GM12891 (cell line): Measurements from ENCODE around the gene NEDD9.

ENCODE experiments used
- DNase-seq: peaks from one replicate; pipeline ENCODE4 v3.0.0; 2011; ENCODE audit warnings: low spot score; ENCODE audit not compliant: insufficient read length
- FAIRE-seq: peaks from 2 replicates; lab custom pipeline; 2011; peaks lifted over from hg19 to GRCh38; lab: Jason Lieb, UNC
- PAX5 ChIP-seq: IDR thresholded peaks from 2 replicates; pipeline ENCODE4 v1.6.1; 2011; ENCODE audit warnings: low read length, moderate library complexity, mild to moderate bottlenecking; ENCODE audit not compliant: insufficient read depth, severe bottlenecking
- POLR2A ChIP-seq: IDR thresholded peaks from 2 replicates; pipeline ENCODE4 v1.6.1; 2011; ENCODE audit warnings: low read depth, low read length, control low read depth
- POLR2AphosphoS5 ChIP-seq: IDR thresholded peaks from 2 replicates; pipeline ENCODE4 v1.6.1; 2011; ENCODE audit warnings: low read depth, low read length, control low read depth
- POU2F2 ChIP-seq: IDR thresholded peaks from 2 replicates; pipeline ENCODE4 v1.6.1; 2011; ENCODE audit warnings: low read depth, mild to moderate bottlenecking, control low read depth, low read length, moderate library complexity
- SPI1 ChIP-seq: IDR thresholded peaks from 2 replicates; pipeline ENCODE4 v1.6.1; 2011; ENCODE audit warnings: low read depth, low read length, control low read depth
- TAF1 ChIP-seq: IDR thresholded peaks from 2 replicates; pipeline ENCODE4 v1.6.1; 2011; ENCODE audit warnings: low read depth, low read length, control low read depth

Gene NEDD9

DNA sequence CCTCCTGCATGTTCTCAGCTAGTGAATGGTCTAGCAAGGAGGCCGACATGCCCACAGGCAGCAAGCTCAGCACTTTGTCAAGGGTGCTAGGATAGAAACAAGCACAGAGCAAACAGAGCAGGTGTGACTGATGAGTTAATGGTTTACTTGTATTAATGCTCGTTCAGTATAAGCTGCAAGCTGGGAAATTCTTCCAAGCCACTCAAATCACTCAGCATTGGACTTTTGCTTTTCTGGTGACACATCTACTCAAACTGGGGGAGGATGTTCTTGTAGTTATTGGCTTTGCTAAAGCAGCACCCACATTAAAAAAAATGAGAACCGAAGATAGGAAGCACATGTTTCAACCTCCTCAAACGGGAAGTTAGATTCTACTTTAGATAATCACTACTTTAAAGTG lies 43.1 kb upstream of the NEDD9 start:
- DNase-seq = peak; percentile 32
- no peak for TF ChIP-seq POLR2AphosphoS5
- TF ChIP-seq SPI1 = peak; percentile 43
- no peak for TF ChIP-seq POU2F2
- no peak for TF ChIP-seq TAF1
- no peak for TF ChIP-seq POLR2A
- no peak for TF ChIP-seq PAX5
- FAIRE-seq = peak; percentile 9

- TF ChIP-seq SPI1 (no peak), POLR2AphosphoS5 (no peak), POLR2A (no peak), PAX5 (no peak), TAF1 (no peak), POU2F2 (no peak)
- FAIRE-seq (no peak), DNase-seq (no peak)
Observed at GRCh38 chr6:11273406-11274065, 41.1 kb upstream of the NEDD9 start.

GRCh38 chr6:11272491-11273192 lies 40.2 kb upstream of the NEDD9 start:
- FAIRE-seq (no peak), DNase-seq (no peak)
- TF ChIP-seq TAF1 (no peak), SPI1 (no peak), POLR2AphosphoS5 (no peak), PAX5 (no peak), POLR2A (no peak), POU2F2 (no peak)

- no peak for FAIRE-seq
- no peak for TF ChIP-seq PAX5
- TF ChIP-seq POLR2A = no peak
- no peak for TF ChIP-seq SPI1
- TF ChIP-seq POU2F2 = no peak
- no peak for DNase-seq
Observed at GRCh38 chr6:11271228-11272020, 39.0 kb upstream of the NEDD9 start.

GRCh38 chr6:11270030-11271027 lies 37.9 kb upstream of the NEDD9 start:
- no peak for DNase-seq
- no peak for FAIRE-seq
- TF ChIP-seq PAX5 (no peak), TAF1 (no peak), POLR2A (no peak), POLR2AphosphoS5 (no peak), POU2F2 (no peak), SPI1 (no peak)

- DNase-seq (no peak), FAIRE-seq (no peak)
- TF ChIP-seq SPI1 (no peak), PAX5 (no peak), TAF1 (no peak), POLR2AphosphoS5 (no peak)
Observed at GRCh38 chr6:11268978-11269377, 36.5 kb upstream of the NEDD9 start.

DNA sequence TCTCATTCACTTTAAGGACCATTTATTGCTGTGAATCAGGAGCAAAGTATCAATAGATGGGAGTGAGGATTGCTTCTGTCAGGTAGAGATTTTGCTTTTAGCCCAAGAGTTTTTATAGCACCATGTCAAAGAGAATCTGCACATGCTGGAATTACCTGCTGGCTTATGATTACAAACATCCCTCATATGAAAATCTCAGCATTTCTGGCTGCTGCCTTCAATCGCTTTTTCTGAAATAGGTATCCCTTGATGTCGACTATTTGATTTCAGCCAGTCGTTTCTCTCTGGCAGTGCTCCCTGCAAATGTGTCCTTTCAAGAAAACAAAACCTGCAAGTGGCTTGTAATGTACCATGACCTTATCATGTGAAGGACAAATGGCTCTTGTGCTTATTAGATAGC lies 34.5 kb upstream of the NEDD9 start:
- no peak for DNase-seq
- TF ChIP-seq POLR2AphosphoS5 (no peak), SPI1 (no peak), POU2F2 (no peak), TAF1 (no peak), POLR2A (no peak), PAX5 (no peak)
- no peak for FAIRE-seq

DNA sequence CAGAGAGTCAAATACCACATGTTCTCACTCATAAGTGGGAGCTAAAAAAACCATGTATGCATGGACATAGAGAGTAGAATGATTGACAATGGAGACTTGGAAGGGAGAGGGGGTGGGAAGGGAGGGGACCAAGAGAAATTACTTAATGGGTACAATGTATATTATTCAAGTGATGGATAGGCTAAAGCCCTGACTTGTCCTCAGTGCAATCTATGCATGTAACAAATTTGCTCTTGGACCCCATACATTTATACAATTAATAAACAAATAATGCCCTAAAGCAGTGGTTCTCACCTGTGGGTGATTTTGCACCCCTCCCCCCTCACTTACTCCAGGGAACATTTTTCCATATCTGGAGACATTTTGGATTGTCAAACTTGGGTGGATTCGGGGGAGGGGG lies 33.5 kb upstream of the NEDD9 start:
- FAIRE-seq = no peak
- no peak for TF ChIP-seq POLR2A
- DNase-seq = no peak

- TF ChIP-seq POLR2AphosphoS5 (no peak), SPI1 (no peak), POLR2A (no peak), POU2F2 (no peak), TAF1 (no peak), PAX5 (no peak)
- no peak for FAIRE-seq
- DNase-seq = no peak
Observed at GRCh38 chr6:11264100-11264499, 31.6 kb upstream of the NEDD9 start.
